HepG2 (cell line): Measurements from ENCODE around the gene MMP7. TPM values are rescaled to one million over a fixed set of nuclear protein-coding genes. Genes with fewer than 3 reads are reported as not detected.

Source experiments
- ATAC-seq: fragments of 200-7000 bp; cut with Tn5 transposase; 3 replicates; pipeline ENCODE4 v1.9.1; 2020; ENCODE audit warnings: mild to moderate bottlenecking, moderate library complexity
- Bru-seq: library from RNA; stranded (reverse); fragments of 400-500 nt; gene quantifications from one replicate; lab custom pipeline; 2021; lab: Mats Ljungman, UMichigan
- BruChase-seq, 2 experiments: library from RNA; stranded (reverse); fragments of 400-500 nt; gene quantifications; one replicate each; lab custom pipeline; 2021; lab: Mats Ljungman, UMichigan
- BruUV-seq: library from RNA; stranded (reverse); fragments of 400-500 nt; replicated peaks from 2 replicates; lab custom pipeline; 2021; lab: Mats Ljungman, UMichigan
- CTCF ChIA-PET: fragments of 300-600 bp; formaldehyde crosslinking; extraction: SDS; loops from one replicate; lab custom pipeline; 2021; ENCODE audit warnings: low total read pairs, inconsistent platforms, low intra/inter-chr PET ratio; lab: Yijun Ruan, JAX
- POLR2A ChIA-PET: fragments of 350-600 bp; sonication (Branson Sonifier 250); formaldehyde crosslinking; loops from one replicate; lab custom pipeline; 2020; ENCODE audit warnings: antibody characterized with exemption, inconsistent platforms; lab: Yijun Ruan, JAX
- DNase-seq: peaks from one replicate; pipeline ENCODE4 v3.0.0-alpha.2; 2015; ENCODE audit warnings: low spot score
- FAIRE-seq: peaks from 3 replicates; lab custom pipeline; 2011; peaks lifted over from hg19 to GRCh38; lab: Jason Lieb, UNC
- H2AFZ ChIP-seq: one replicate; pipeline ENCODE4 v1.6.1; 2011; ENCODE audit warnings: low read length, inconsistent platforms
- H3K27ac ChIP-seq: fragments of 300-600 bp; 3 replicates; pipeline ENCODE4 v1.8.0; 2011; ENCODE audit warnings: mixed run types, mild to moderate bottlenecking, mixed read lengths, low read length, inconsistent platforms; ENCODE audit not compliant: insufficient read depth; ENCODE audit errors: extremely low read length
- H3K27me3 ChIP-seq, 2 experiments: fragments of 200-600 bp in 1 of 2; 2 replicates in 1 of 2; 3 replicates in 1 of 2; pipeline versions ENCODE4 v1.6.0 to v1.8.0; 2011; ENCODE audit warnings: low read length in 2 of 2, mild to moderate bottlenecking in 2 of 2, moderate library complexity in 2 of 2, inconsistent platforms in 1 of 2; ENCODE audit not compliant: insufficient read depth in 2 of 2, control insufficient read depth in 1 of 2
- H3K36me3 ChIP-seq, 2 experiments: fragments of 200-600 bp in 1 of 2; replicated peaks in 1 of 2; 2 replicates in 1 of 2; 3 replicates in 1 of 2; pipeline versions ENCODE4 v1.5.1 to v1.8.0; 2011; ENCODE audit warnings: low read length in 2 of 2, inconsistent platforms in 1 of 2; ENCODE audit not compliant: insufficient read depth in 2 of 2, control insufficient read depth in 1 of 2
- H3K4me1 ChIP-seq: 2 replicates; pipeline ENCODE4 v1.5.1; 2012; ENCODE audit warnings: low read length, inconsistent platforms; ENCODE audit not compliant: insufficient read depth
- H3K4me2 ChIP-seq: 2 replicates; pipeline ENCODE4 v1.6.0; 2011; ENCODE audit warnings: low read depth, low read length, inconsistent platforms
- H3K4me3 ChIP-seq, 3 experiments: fragments of 200-600 bp in 1 of 3; sonication (generic), shearing (Covaris generic) in 1 of 3; replicated peaks in 1 of 3; 2 replicates each; pipeline ENCODE4 v1.5.1; 2011 to 2016; ENCODE audit warnings: low read length in 3 of 3, inconsistent platforms in 2 of 3, low read depth in 2 of 3, mild to moderate bottlenecking in 2 of 3, control low read depth in 1 of 3, mixed read lengths in 1 of 3; ENCODE audit not compliant: insufficient read depth in 1 of 3
- H3K79me2 ChIP-seq: one replicate; pipeline ENCODE4 v1.6.1; 2011; ENCODE audit warnings: low read length, inconsistent platforms; ENCODE audit not compliant: insufficient read depth
- H3K9ac ChIP-seq: 2 replicates; pipeline ENCODE4 v1.6.0; 2011; ENCODE audit warnings: mild to moderate bottlenecking, low read depth, low read length, inconsistent platforms; ENCODE audit not compliant: insufficient read depth
- H3K9me3 ChIP-seq: 2 replicates; pipeline ENCODE4 v1.5.1; 2012; ENCODE audit warnings: mild to moderate bottlenecking, low read length
- H4K20me1 ChIP-seq: 2 replicates; pipeline ENCODE4 v1.6.0; 2011; ENCODE audit warnings: inconsistent platforms, mild to moderate bottlenecking, low read length, moderate library complexity; ENCODE audit not compliant: insufficient read depth
- AKAP8 ChIP-seq: sonication (generic); formaldehyde crosslinking; IDR thresholded peaks from 2 replicates; pipeline ENCODE4 v1.5.1; 2020; ENCODE audit warnings: mild to moderate bottlenecking, missing genetic modification reagents
- ATF5 ChIP-seq: sonication (generic); formaldehyde crosslinking; IDR thresholded peaks from 2 replicates; pipeline ENCODE4 v1.4.0; 2020; ENCODE audit warnings: mild to moderate bottlenecking, low read depth, missing genetic modification reagents
- DNMT1 ChIP-seq: sonication (generic); formaldehyde crosslinking; IDR thresholded peaks from 2 replicates; pipeline ENCODE4 v1.5.1; 2020; ENCODE audit warnings: mild to moderate bottlenecking, missing genetic modification reagents
- ESRRA ChIP-seq: sonication (generic); formaldehyde crosslinking; IDR thresholded peaks from 2 replicates; pipeline ENCODE4 v1.5.1; 2020; ENCODE audit warnings: mild to moderate bottlenecking, low read depth, missing genetic modification reagents
- HDAC2 ChIP-seq: sonication (generic); formaldehyde crosslinking; IDR thresholded peaks from 2 replicates; pipeline ENCODE4 v1.4.0; 2020; ENCODE audit warnings: missing genetic modification reagents
- NFKBIZ ChIP-seq: IDR thresholded peaks from 2 replicates; pipeline ENCODE4 v1.6.1; 2018; ENCODE audit warnings: missing genetic modification reagents, missing compliant biosample characterization
- SNRNP70 ChIP-seq: fragments of 200-400 bp; formaldehyde crosslinking; IDR thresholded peaks from 2 replicates; pipeline ENCODE4 v1.6.1; 2017; ENCODE audit warnings: mild to moderate bottlenecking, low read depth, low read length, moderate library complexity
- ZNF530 ChIP-seq: sonication (generic); formaldehyde crosslinking; IDR thresholded peaks from 2 replicates; pipeline ENCODE4 v1.5.0; 2020; ENCODE audit warnings: low read depth, mild to moderate bottlenecking, missing genetic modification reagents
- WGBS: methylation state at CpG from one replicate; pipeline ENCODE4 v1.1.6; 2017; ENCODE audit warnings: low lambda C conversion rate; 5-methylcytosine and 5-hydroxymethylcytosine counted together
- in situ Hi-C: cut with HindIII; loops from 2 replicates; pipeline ENCODE4 v1.10.0; 2017; ENCODE audit warnings: low pct_unique_long_range_greater_than_20kb; ENCODE audit not compliant: extremely low pct_ligation_motif_present
- intact Hi-C: fragments of 100-400 bp; cut with micrococcal nuclease; formaldehyde crosslinking; loops from one replicate; pipeline ENCODE4 v1.10.0; 2022; ENCODE audit not compliant: unreplicated experiment
- long read RNA-seq, 2 experiments: library from RNA in 1 of 2; library from polyadenylated mRNA in 1 of 2; stranded (forward) in 1 of 2; unstranded in 1 of 2; transcript quantifications; one replicate each; pipeline ENCODE4 v2.0.0, GENCODE V29; 2019 to 2022
- polyA minus RNA-seq, 3 experiments: library from RNA; depleted of rRNA, polyadenylated mRNA; stranded (reverse); fragments of >200 nt; gene quantifications; 2 replicates each; pipeline ENCODE4 v1.2.3, GENCODE V29; 2011; ENCODE audit warnings: low replicate concordance in 1 of 3
- polyA plus RNA-seq, 8 experiments: library from polyadenylated mRNA; depleted of rRNA in 3 of 8; stranded (reverse) in 7 of 8; unstranded in 1 of 8; fragments of >200 nt; fragmentation: Illumina TruSeq in 4 of 8; extraction: Trizol in 4 of 8; gene quantifications; 2 replicates each; pipeline versions ENCODE4 v1.2.1 to v1.2.3, GENCODE V29; 2011 to 2016; ENCODE audit warnings: low read depth in 4 of 8, missing spikeins in 1 of 8, mixed read lengths in 1 of 8; ENCODE audit not compliant: insufficient read depth in 1 of 8
- total RNA-seq, 5 experiments: library from RNA; depleted of rRNA; stranded (reverse); fragments of >200 nt; fragmentation: Illumina TruSeq; extraction: Trizol; gene quantifications; 2 replicates each; pipeline ENCODE4 v1.2.3, GENCODE V29; 2016; ENCODE audit warnings: low read depth in 1 of 5

The MMP7 gene
- total RNA-seq (2016; rRNA removed; fragmentation: Illumina TruSeq; extraction: Trizol) = not detected in 2 replicates
- not detected in 2 replicates for total RNA-seq (2016; cell fraction: cytosol; rRNA removed; fragmentation: Illumina TruSeq; extraction: Trizol; ENCODE audit: low read depth)
- not detected in 2 replicates for total RNA-seq (2016; cell fraction: insoluble cytoplasmic fraction; rRNA removed; fragmentation: Illumina TruSeq; extraction: Trizol)
- not detected in 2 replicates for total RNA-seq (2016; cell fraction: membrane; rRNA removed; fragmentation: Illumina TruSeq; extraction: Trizol)
- total RNA-seq (2016; cell fraction: nucleus; rRNA removed; fragmentation: Illumina TruSeq; extraction: Trizol) = not detected in 2 replicates
- 0.17 and 0.29 TPM in 2 replicates for polyA plus RNA-seq (2011; rRNA removed)
- 0.12 and 0.28 TPM in 2 replicates for polyA plus RNA-seq (2011; cell fraction: cytosol; rRNA removed)
- 0.12 TPM in 1 of 2 replicates, not detected in the other for polyA plus RNA-seq (2011; cell fraction: nucleus; rRNA removed)
- 0.24 TPM in 1 of 2 replicates, not detected in the other for polyA plus RNA-seq (2012)
- not detected in 2 replicates for polyA plus RNA-seq (2016; cell fraction: cytosol; fragmentation: Illumina TruSeq; extraction: Trizol; ENCODE audit: low read depth)
- polyA plus RNA-seq (2016; cell fraction: insoluble cytoplasmic fraction; fragmentation: Illumina TruSeq; extraction: Trizol; ENCODE audit: low read depth) = not detected in 2 replicates
- not detected in 2 replicates for polyA plus RNA-seq (2016; cell fraction: membrane; fragmentation: Illumina TruSeq; extraction: Trizol; ENCODE audit: low read depth)
- polyA plus RNA-seq (2016; cell fraction: nucleus; fragmentation: Illumina TruSeq; extraction: Trizol; ENCODE audit: insufficient read depth, low read depth) = not detected in 2 replicates
- not detected in 2 replicates for polyA minus RNA-seq (2011; rRNA and poly(A)+ RNA removed; ENCODE audit: low replicate concordance)
- polyA minus RNA-seq (2011; cell fraction: cytosol; rRNA and poly(A)+ RNA removed) = not detected in 2 replicates
- not detected in 2 replicates for polyA minus RNA-seq (2011; cell fraction: nucleus; rRNA and poly(A)+ RNA removed)
- Bru-seq, nascent RNA = percentile 8 among the genes with signal in this experiment
- BruChase-seq, experiment 1, labeled RNA remaining after a 6-hour chase = percentile 9 among the genes with signal in this experiment
- not detected for BruChase-seq, experiment 2, labeled RNA remaining after a 2-hour chase
- long read RNA-seq, experiment 1 = 0 reads
- long read RNA-seq, experiment 2 = 0 reads

- CTCF ChIA-PET = no interaction called here
- intact Hi-C loops (loop anchor here (5.0 kb wide), 1 partner anchor 137 kb away; no protein-coding TSS in a partner anchor), in situ Hi-C loops (no loop called here)
- TF ChIP-seq AKAP8 (no peak), SNRNP70 (no peak)
- H3K4me3 ChIP-seq = no peak within 1 kb of the TSS
- no peak for FAIRE-seq
- no peaks in the 10 kb centered on the region for H3K79me2 ChIP-seq
- H3K4me2 ChIP-seq = peak within 1 kb of the TSS; percentile 19; the same call in 1 of the 2 replicates
- no peak for DNase-seq
- POLR2A ChIA-PET = no interaction called here
- ATAC-seq = peak; percentile 83
- no peaks in the 10 kb centered on the region for H3K9me3 ChIP-seq
- no peaks in the 10 kb centered on the region for H3K36me3 ChIP-seq
- no peaks in the 10 kb centered on the region; the same call in 1 of the 2 replicates for H3K4me1 ChIP-seq
- peaks cover 0 to 4% of the 10 kb centered on the region in 2 experiments; a peak in 1 of 5 replicates for H3K27me3 ChIP-seq
- no peak within 1 kb of the TSS for H3K9ac ChIP-seq
- no TSS peak for BruUV-seq
- 6% methylated on average over 8 of the region's 8 CpGs for WGBS
- no peak within 1 kb of the TSS for H3K27ac ChIP-seq
- no peaks in the 10 kb centered on the region for H4K20me1 ChIP-seq
- no peak within 1 kb of the TSS for H2AFZ ChIP-seq
Measured at GRCh38 chr11:102530558-102530957, at the start of gene MMP7. Gene MMP7, minus strand, starts transcription at chr11:102530747. Its CDS starts 47 bp downstream, at chr11:102530700.

GRCh38 chr11:102577723-102578122, 47.2 kb upstream of the MMP7 start:
- WGBS = 7% methylated on average over 2 of the region's 2 CpGs
- H3K9me3 ChIP-seq = no peaks in the 10 kb centered on the region
- no peak overlapping the region for H3K9ac ChIP-seq
- ATAC-seq (no peak), DNase-seq (no peak), FAIRE-seq (no peak)
- no peak overlapping the region for H3K4me2 ChIP-seq
- no peak overlapping the region for H3K4me3 ChIP-seq
- BruUV-seq = no TSS peak
- no peaks in the 10 kb centered on the region for H3K79me2 ChIP-seq
- POLR2A ChIA-PET = no interaction called here
- H4K20me1 ChIP-seq = no peaks in the 10 kb centered on the region
- no peak overlapping the region for H2AFZ ChIP-seq
- in situ Hi-C loops (no loop called here), intact Hi-C loops (no loop called here)
- CTCF ChIA-PET = no interaction called here
- TF ChIP-seq DNMT1 (no peak), ZNF530 (CRISPR knock-in tag) (no peak), ESRRA (CRISPR knock-in tag) (no peak), ATF5 (no peak), HDAC2 (no peak), NFKBIZ (CRISPR knock-in tag) (no peak)
- peaks cover 18% of the 10 kb centered on the region for H3K4me1 ChIP-seq
- H3K27me3 ChIP-seq = no peaks in the 10 kb centered on the region
- no peak overlapping the region for H3K27ac ChIP-seq
- no peaks in the 10 kb centered on the region for H3K36me3 ChIP-seq
